ENCODE results near the gene KLK2.

The KLK2 gene

GRCh38 chr19:50873056-50873455, at the start of gene KLK2:
Gene KLK2, plus strand, starts transcription at chr19:50873439. Its CDS starts 35 bp downstream, at chr19:50873474.
- no peak for DNase-seq (ENCODE audit: low spot score)

DNA sequence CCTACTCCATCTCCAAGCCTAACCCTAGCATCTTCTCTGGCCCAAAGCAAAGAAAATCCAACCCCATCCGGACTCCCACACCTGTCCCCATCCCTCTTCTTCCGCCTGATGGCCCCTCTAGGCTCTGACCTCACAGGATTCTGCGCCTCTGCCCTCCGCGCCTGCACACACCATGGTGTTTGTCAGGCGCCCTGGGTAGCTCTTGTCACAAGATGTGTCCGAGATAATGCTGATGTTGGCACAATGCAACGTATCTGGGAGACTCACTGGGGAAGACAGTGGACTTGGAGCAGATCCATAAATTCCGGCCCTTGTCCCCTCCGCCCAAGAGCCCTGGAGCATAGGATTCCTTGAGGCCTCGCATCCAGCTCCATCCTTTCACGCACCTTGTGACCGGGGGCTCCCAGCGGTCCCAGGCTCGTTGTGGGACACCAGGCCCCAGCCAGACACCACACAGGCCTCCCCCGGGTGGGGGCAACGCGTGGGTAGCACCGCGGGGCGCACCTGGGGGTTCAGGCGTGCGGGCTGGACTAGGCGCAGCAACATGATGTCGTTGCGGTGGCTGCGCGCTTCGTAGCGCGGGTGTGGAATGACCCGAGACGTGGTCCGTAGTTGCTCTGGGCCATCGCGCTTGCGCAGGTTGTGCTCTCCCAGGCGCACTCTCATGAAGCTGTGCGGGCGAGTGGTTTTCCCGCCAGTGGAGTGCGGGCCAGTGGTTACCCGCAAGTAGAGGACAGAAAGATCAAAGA, 46.6 kb upstream of the KLK2 start:
- DNase-seq (ENCODE audit: low spot score): no peak

- DNase-seq (ENCODE audit: low spot score): no peak
These were observed 45.8 kb upstream of the KLK2 start for GRCh38 chr19:50827476-50827875.

- DNase-seq (ENCODE audit: low spot score): no peak
These were observed 43.4 kb upstream of the KLK2 start for GRCh38 chr19:50829801-50830200.

- no peak for DNase-seq (ENCODE audit: low spot score)
These were observed 42.8 kb upstream of the KLK2 start for GRCh38 chr19:50830266-50831025.

GRCh38 chr19:50831026-50831396, 42.2 kb upstream of the KLK2 start:
- no peak for DNase-seq (ENCODE audit: low spot score)

GRCh38 chr19:50832666-50833065, 40.6 kb upstream of the KLK2 start:
- DNase-seq (ENCODE audit: low spot score): no peak

GRCh38 chr19:50833117-50833801, 40.0 kb upstream of the KLK2 start, which contains the start of gene KLK15:
Gene KLK15, minus strand, starts transcription at chr19:50833574. Its CDS starts 2,082 bp downstream, at chr19:50831492.
- no peak for DNase-seq (ENCODE audit: low spot score)

GRCh38 chr19:50833802-50834167, 39.5 kb upstream of the KLK2 start:
- no peak for DNase-seq (ENCODE audit: low spot score)

DNA sequence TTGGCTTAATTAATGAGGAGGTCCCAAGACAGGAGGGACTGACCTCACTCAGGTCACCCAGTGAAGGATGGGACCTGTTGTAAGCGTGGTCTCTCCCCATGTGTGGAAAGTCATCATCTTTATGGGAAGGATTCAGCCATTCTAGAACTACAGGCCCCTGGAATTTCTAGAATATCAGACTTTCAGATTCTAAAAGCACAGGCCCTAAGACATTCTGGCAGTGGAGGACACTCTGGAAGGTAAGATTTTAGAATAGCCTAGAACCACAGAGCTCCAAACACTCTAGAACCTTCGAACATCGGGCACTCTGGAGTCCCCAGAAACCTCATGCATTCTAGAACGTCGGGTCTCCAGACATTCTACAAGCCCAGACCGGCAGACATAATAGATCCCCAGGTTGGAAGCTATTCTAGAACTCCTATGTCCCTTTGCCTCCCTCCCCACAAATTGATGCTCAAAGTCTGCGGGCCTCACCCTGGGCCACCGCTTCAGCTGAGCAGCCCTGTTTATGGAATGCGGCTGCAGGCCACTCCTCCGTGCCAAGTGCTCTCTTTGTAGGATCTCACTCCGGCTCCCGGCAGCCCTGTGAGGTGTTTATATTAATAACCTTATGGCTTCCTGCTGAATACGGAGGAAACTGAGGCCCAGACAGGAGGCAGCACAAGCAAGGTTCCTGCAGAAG, 38.0 kb upstream of the KLK2 start:
- DNase-seq (ENCODE audit: low spot score): no peak

- DNase-seq (ENCODE audit: low spot score): peak; percentile 76
These were observed 37.3 kb upstream of the KLK2 start for GRCh38 chr19:50835785-50836542.

DNA sequence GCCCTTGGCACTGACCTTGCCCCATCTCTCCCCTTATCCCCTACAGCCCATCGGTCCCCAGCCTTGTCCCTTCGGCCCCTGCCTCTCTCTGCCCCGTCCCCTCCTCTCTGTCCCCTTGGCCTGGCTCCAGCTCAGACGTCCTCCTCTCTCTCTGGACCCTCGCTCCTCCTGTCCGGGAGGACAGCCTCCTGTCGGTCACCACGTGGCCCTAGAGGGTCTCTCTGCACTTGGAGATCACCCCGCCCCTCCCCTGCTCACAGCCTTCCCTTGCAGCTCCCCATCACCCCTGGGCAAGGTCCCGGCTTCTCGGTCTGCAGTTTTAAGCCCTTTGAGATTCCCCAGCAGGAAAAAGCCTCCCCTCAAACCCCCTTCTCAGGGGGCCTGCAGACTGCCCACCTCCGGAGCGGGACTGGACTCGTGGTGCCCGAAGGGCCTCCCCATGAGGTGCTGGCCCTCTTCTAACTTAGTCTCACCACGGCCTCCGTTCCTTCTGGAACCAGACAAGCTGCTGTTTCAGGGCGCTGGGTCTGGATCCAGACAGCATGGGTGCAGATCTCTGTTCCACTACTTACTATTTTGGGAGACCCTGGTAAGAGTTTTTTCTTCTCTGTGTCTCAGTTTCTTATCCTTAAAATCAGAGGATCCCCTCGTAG, 36.6 kb upstream of the KLK2 start:
- DNase-seq (ENCODE audit: low spot score): no peak

- DNase-seq (ENCODE audit: low spot score): no peak
These were observed 35.9 kb upstream of the KLK2 start for GRCh38 chr19:50837300-50837699.

GRCh38 chr19:50838239-50838638, 35.0 kb upstream of the KLK2 start:
- DNase-seq (ENCODE audit: low spot score): no peak

GRCh38 chr19:50839712-50840655, 33.3 kb upstream of the KLK2 start:
- no peak for DNase-seq (ENCODE audit: low spot score)

- DNase-seq (ENCODE audit: low spot score): no peak
These were observed 31.1 kb upstream of the KLK2 start for GRCh38 chr19:50842130-50842529.

DNA sequence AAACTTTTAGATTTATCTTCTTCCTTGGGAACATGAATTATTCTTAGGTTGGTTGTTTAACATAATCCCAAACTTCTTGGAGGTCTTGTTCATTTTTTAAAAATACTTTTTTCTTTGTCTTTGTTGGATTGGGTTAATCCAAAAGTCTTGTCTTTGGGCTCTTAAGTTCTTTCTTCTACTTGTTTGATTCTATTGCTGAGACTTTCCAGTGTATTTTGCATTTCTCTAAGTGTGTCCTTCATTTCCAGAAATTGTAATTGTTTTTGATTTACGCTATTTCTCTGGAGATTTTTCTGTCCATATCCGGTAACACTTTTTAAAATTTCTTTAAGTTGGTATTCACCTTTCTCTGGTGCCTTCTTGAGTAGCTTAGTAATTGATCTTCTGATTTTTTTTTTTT, 30.0 kb upstream of the KLK2 start:
- DNase-seq (ENCODE audit: low spot score): no peak

GRCh38 chr19:50843701-50844221, 29.5 kb upstream of the KLK2 start:
- no peak for DNase-seq (ENCODE audit: low spot score)

DNA sequence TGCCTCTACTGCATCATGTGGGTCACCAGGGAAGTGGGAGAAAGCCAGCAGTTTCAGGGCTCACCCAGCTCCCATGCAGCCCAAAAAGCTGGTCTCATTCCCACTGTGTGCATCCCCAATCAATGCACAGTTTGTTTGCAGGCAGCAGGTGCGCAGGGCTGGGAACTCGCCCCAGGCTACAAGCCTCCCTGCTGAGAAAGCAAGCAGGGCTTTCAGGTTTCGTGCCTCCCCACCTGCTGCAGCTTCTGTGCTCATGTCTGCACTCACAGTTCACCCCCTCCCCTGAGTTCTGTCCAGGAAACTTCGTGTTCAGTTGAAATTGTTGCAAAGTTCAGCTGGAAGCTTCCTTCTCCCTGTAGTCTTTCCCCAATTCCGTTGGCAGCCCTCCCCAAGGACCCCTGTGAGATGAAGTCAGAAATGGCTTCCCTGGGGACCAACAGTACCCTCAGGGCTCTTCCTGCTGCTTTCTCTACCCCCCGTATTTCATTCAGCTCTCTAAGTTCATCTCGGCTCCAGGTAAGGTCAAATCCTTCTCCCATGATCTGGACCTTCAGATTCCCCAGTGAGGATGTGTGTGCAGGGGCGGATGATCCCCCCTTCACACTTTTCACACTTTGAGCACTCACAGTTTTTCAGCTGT, 28.8 kb upstream of the KLK2 start:
- no peak for DNase-seq (ENCODE audit: low spot score)

Data from AG08395 (cell line).